ENCODE data around the gene RXRA.

The RXRA gene

GRCh38 chr9:134320868-134321471 is 5.3 kb upstream of the RXRA start:
- H3K4me3 ChIP-seq (ENCODE audit: low read depth, low read length), result no peak overlapping the region
- no peak for DNase-seq (ENCODE audit: low read depth)
- in situ Hi-C loops (cut with HindIII; ENCODE audit: low sequenced_read_pairs), result no loop called here
- no peak for TF ChIP-seq CTCF (IDR thresholded peaks at IDR 0.05; ENCODE audit: low read depth, low read length, missing control alignments)

DNA sequence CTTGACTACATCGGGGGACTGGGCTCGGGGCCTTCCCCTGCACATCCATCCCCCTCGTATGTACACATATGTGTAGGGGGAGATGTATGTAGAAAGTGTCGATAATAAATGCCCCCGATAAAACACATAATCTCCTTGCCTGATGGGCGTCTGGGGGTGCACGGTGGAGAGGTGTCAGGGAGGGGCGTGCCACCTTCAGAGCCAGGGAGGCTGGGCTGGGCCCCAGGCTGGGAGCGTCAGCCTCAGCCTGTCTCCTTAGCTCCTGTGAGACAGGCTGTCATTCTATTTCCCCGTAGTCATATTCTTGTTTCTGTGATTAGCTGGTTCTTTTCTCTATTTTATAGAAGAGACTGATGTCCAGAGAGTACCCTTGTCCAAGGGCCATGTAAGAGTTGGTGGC is 4.7 kb upstream of the RXRA start:
- no peak for DNase-seq (ENCODE audit: low read depth)
- H3K4me3 ChIP-seq (ENCODE audit: low read depth, low read length), result no peak overlapping the region
- in situ Hi-C loops (cut with HindIII; ENCODE audit: low sequenced_read_pairs), result no loop called here
- TF ChIP-seq CTCF (IDR thresholded peaks at IDR 0.05; ENCODE audit: low read depth, low read length, missing control alignments), result no peak

GRCh38 chr9:134321946-134322741 is 4.1 kb upstream of the RXRA start:
- TF ChIP-seq CTCF (IDR thresholded peaks at IDR 0.05; ENCODE audit: low read depth, low read length, missing control alignments), result no peak
- no peak for DNase-seq (ENCODE audit: low read depth)
- in situ Hi-C loops (cut with HindIII; ENCODE audit: low sequenced_read_pairs), result no loop called here
- no peak overlapping the region for H3K4me3 ChIP-seq (ENCODE audit: low read depth, low read length)

DNA sequence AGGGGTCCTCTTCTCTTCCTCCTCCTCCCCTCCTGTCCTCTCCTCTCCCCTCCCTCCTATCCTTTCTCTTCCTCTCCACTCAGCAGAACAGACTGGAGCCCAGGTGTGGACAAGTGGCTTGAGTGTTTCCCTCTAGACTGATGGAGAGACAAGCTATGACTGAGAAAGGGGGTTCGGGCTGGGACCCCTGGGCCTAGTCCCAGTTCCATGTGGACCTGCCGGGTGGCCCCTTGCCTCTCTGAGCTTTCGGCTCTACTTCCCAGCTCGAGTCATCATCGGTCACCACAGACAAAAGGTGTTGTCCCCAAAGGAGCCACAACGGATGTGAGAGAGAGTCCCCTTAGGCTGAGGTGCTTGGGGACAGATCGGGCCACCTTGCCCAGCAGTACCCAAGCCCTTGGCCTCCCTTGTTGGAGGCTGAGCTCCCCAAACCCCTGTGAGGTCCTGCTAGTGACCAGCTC is 3.4 kb upstream of the RXRA start:
- in situ Hi-C loops (cut with HindIII; ENCODE audit: low sequenced_read_pairs), result no loop called here
- no peak for DNase-seq (ENCODE audit: low read depth)
- TF ChIP-seq CTCF (IDR thresholded peaks at IDR 0.05; ENCODE audit: low read depth, low read length, missing control alignments), result no peak
- H3K4me3 ChIP-seq (ENCODE audit: low read depth, low read length), result no peak overlapping the region

- H3K4me3 ChIP-seq (ENCODE audit: low read depth, low read length), result no peak overlapping the region
- no peak for DNase-seq (ENCODE audit: low read depth)
- no peak for TF ChIP-seq CTCF (IDR thresholded peaks at IDR 0.05; ENCODE audit: low read depth, low read length, missing control alignments)
- in situ Hi-C loops (cut with HindIII; ENCODE audit: low sequenced_read_pairs), result no loop called here
These were observed 2.4 kb upstream of the RXRA start for GRCh38 chr9:134323741-134324358.

- in situ Hi-C loops (cut with HindIII; ENCODE audit: low sequenced_read_pairs), result loop anchor here (5.0 kb wide), 1 partner anchor 103 kb away; no protein-coding TSS in a partner anchor
- no peak for TF ChIP-seq CTCF (IDR thresholded peaks at IDR 0.05; ENCODE audit: low read depth, low read length, missing control alignments)
- DNase-seq (ENCODE audit: low read depth), result no peak
- H3K4me3 ChIP-seq (ENCODE audit: low read depth, low read length), result peak overlapping the region; percentile 51
These were observed 1.7 kb upstream of the RXRA start for GRCh38 chr9:134324359-134325095.

All from astrocyte of the cerebellum (primary cell).